ENCODE results near the gene NDUFAF7.
"Not testable (repeated sequence)": the region's sequence is repeated elsewhere in the genome, so short reads cannot be mapped to it uniquely, and the experiment has no call there.

NDUFAF7 gene

GRCh38 chr2:37231241-37232130 lies at the start of gene NDUFAF7, which contains the start of gene CEBPZ:
TSS of gene NDUFAF7 (plus strand) at chr2:37231658. CDS start at chr2:37231706, 48 bp downstream.
TSS of gene CEBPZ (minus strand) at chr2:37231596. CDS start at chr2:37231567, 29 bp downstream.
- peak; percentile 93 for DNase-seq

GRCh38 chr2:37181726-37182684 lies 49.5 kb upstream of the NDUFAF7 start:
- no peak for DNase-seq

GRCh38 chr2:37188570-37188969 lies 42.9 kb upstream of the NDUFAF7 start, which contains the start of gene SULT6B1:
TSS of gene SULT6B1 (minus strand) at chr2:37188670. CDS start at chr2:37188640, 30 bp downstream.
- DNase-seq, result no peak

- peak; percentile 70 for DNase-seq
These were observed 41.9 kb upstream of the NDUFAF7 start for GRCh38 chr2:37189452-37190153.

- DNase-seq, result no peak
These were observed 41.2 kb upstream of the NDUFAF7 start for GRCh38 chr2:37190290-37190689.

- no peak for DNase-seq
These were observed 40.2 kb upstream of the NDUFAF7 start for GRCh38 chr2:37191253-37191652.

DNA sequence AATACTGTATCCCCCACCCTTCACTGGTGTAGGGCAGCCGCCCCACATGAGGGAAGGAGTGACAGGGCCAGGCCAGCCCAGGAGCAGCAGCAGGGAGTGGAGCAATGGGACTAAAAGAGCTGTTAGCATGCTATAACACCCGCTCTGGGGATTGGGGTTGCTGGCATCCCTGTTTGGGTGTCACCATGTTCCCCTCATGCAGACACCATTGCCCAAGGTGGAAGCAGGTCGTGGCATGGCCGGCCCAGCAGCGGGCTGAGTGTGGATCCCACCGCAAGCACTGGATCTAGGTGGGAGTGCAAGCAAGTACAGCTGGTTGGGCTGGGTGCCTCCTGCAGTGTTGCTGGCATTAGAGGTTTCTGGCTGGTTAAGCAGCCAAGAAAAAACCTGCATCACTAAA lies 39.7 kb upstream of the NDUFAF7 start:
- DNase-seq, result no peak

GRCh38 chr2:37192551-37192950 lies 38.9 kb upstream of the NDUFAF7 start:
- no peak for DNase-seq

- not testable (repeated sequence) for DNase-seq
These were observed 35.6 kb upstream of the NDUFAF7 start for GRCh38 chr2:37195862-37196319.

DNA sequence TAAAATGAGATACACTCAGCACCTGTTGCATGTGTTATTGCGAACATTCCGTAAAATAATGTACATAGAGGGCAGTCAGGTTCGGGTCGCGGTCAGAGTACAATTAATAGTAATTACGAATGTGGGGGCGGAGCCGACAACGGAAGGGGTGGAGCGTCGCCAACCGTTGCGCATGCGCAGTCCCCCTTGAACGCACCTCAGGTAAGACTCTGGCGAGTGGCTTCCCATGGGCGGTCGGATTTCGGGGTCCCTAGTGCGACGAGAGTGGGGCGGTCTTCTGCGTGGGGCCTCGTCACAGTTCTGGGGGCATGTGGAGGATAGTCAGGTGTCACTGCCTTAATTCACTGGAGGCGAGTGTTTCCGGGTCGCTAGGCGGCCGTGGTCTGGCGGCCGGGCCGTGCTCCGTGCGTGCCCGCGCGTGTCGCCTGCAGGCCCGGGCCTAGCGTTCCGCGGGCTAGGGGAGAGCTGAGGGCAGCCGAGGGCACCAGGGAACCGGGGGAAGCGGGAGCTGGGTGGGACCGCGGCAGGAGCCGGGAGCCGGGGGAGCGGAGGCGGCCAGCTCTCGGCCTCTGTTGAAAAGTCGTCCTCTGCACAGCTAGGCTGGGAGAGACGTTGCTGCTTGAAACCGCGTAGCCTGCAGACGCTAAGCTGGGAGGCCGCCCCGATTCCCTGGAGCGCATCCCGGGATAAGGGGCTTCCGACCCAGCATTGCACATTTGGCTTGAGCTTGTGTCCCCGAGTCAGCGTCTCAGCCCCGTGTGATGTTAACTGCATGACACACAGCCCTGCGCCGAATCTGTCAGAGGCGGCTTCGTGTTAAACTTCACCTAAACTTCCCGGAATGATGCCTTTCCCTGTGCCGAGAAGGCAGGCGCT lies 34.9 kb upstream of the NDUFAF7 start, which contains the start of gene CEBPZOS:
Gene CEBPZOS, plus strand, starts transcription at position 177 of the 876 bp plus-strand sequence. CDS start 3,209 bp downstream, outside the sequence.
- DNase-seq, result peak; percentile 43

- no peak for DNase-seq
These were observed 32.8 kb upstream of the NDUFAF7 start for GRCh38 chr2:37198681-37199065.

GRCh38 chr2:37201208-37201607 lies 30.2 kb upstream of the NDUFAF7 start:
- no peak for DNase-seq

- no peak for DNase-seq
These were observed 29.7 kb upstream of the NDUFAF7 start for GRCh38 chr2:37201766-37202165.

GRCh38 chr2:37203708-37204107 lies 27.8 kb upstream of the NDUFAF7 start:
- DNase-seq, result no peak

GRCh38 chr2:37205071-37205661 lies 26.3 kb upstream of the NDUFAF7 start:
- not testable (repeated sequence) for DNase-seq

GRCh38 chr2:37205689-37206341 lies 25.6 kb upstream of the NDUFAF7 start:
- DNase-seq, result no peak

- not testable (repeated sequence) for DNase-seq
These were observed 24.7 kb upstream of the NDUFAF7 start for GRCh38 chr2:37206760-37207159.

DNA sequence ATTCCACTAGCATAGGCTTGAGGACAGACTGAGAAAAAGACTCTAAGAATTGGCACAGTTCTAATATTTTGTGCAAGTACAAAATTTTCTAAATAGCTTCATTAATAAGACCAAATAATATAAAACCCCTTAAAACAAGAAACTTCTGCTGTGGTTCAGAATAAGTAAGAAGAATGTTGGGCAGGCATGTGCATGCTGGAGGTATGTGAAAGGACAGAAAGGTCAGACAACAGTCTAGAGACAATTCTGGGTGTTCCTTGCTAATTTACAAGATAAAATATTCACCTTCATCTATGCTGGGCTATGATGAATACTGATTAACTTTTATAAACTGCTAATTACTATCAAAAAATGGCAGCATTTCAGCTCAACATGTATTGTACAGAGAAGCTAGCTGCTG lies 20.2 kb upstream of the NDUFAF7 start:
- no peak for DNase-seq

- no peak for DNase-seq
These were observed 19.5 kb upstream of the NDUFAF7 start for GRCh38 chr2:37211939-37212338.

- no peak for DNase-seq
These were observed 16.2 kb upstream of the NDUFAF7 start for GRCh38 chr2:37215250-37215649.
